Nephron progenitor cell (in vitro differentiated cells): ENCODE measurements around the gene TRIM25.

Experiments used
- DNase-seq: peaks from one replicate; pipeline ENCODE4 v3.0.0; 2021
- H3K27ac Mint-ChIP-seq: 2 replicates; pipeline ENCODE4 v1.8.0; 2021; ENCODE audit warnings: mild to moderate bottlenecking, moderate library complexity, mixed read lengths
- H3K27me3 Mint-ChIP-seq: 2 replicates; pipeline ENCODE4 v1.8.0; 2021; ENCODE audit warnings: mild to moderate bottlenecking, low read depth, mixed read lengths; ENCODE audit not compliant: poor library complexity
- H3K36me3 Mint-ChIP-seq: 2 replicates; pipeline ENCODE4 v1.8.0; 2021; ENCODE audit warnings: low read depth, mixed read lengths
- H3K4me1 Mint-ChIP-seq: 2 replicates; pipeline ENCODE4 v1.8.0; 2021; ENCODE audit warnings: mixed read lengths
- H3K4me3 Mint-ChIP-seq: 2 replicates; pipeline ENCODE4 v1.8.0; 2021; ENCODE audit warnings: mild to moderate bottlenecking, moderate library complexity, mixed read lengths
- H3K9me3 Mint-ChIP-seq: 2 replicates; pipeline ENCODE4 v1.8.0; 2021; ENCODE audit warnings: mild to moderate bottlenecking, moderate library complexity, mixed read lengths
- TF ChIP-seq, protein P1 (sequence below): fragments of 200-600 bp; sonication (generic); IDR thresholded peaks from 2 replicates; pipeline ENCODE4 v1.5.0; 2021; ENCODE audit warnings: antibody characterized with exemption

TRIM25 gene

GRCh38 chr17:56890906-56891674 is 22.8 kb downstream of the TRIM25 start:
- Mint-ChIP-seq H3K4me3 (no peak overlapping the region), H3K27me3 (peaks cover 2% of the 10 kb centered on the region), H3K36me3 (peaks cover 67% of the 10 kb centered on the region), H3K27ac (no peak overlapping the region), H3K4me1 (peaks cover 29% of the 10 kb centered on the region), H3K9me3 (peaks cover 32% of the 10 kb centered on the region)
- TF ChIP-seq, protein P1, sequence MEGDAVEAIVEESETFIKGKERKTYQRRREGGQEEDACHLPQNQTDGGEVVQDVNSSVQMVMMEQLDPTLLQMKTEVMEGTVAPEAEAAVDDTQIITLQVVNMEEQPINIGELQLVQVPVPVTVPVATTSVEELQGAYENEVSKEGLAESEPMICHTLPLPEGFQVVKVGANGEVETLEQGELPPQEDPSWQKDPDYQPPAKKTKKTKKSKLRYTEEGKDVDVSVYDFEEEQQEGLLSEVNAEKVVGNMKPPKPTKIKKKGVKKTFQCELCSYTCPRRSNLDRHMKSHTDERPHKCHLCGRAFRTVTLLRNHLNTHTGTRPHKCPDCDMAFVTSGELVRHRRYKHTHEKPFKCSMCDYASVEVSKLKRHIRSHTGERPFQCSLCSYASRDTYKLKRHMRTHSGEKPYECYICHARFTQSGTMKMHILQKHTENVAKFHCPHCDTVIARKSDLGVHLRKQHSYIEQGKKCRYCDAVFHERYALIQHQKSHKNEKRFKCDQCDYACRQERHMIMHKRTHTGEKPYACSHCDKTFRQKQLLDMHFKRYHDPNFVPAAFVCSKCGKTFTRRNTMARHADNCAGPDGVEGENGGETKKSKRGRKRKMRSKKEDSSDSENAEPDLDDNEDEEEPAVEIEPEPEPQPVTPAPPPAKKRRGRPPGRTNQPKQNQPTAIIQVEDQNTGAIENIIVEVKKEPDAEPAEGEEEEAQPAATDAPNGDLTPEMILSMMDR, result no peak
- DNase-seq, result no peak

GRCh38 chr17:56890390-56890789 is 23.5 kb downstream of the TRIM25 start:
- no peak overlapping the region for H3K27ac Mint-ChIP-seq
- TF ChIP-seq, protein P1, result no peak
- peaks cover 2% of the 10 kb centered on the region for H3K27me3 Mint-ChIP-seq
- DNase-seq, result no peak
- no peak overlapping the region for H3K4me3 Mint-ChIP-seq
- H3K4me1 Mint-ChIP-seq, result peaks cover 22% of the 10 kb centered on the region
- H3K9me3 Mint-ChIP-seq, result peaks cover 32% of the 10 kb centered on the region
- H3K36me3 Mint-ChIP-seq, result peaks cover 68% of the 10 kb centered on the region

DNA sequence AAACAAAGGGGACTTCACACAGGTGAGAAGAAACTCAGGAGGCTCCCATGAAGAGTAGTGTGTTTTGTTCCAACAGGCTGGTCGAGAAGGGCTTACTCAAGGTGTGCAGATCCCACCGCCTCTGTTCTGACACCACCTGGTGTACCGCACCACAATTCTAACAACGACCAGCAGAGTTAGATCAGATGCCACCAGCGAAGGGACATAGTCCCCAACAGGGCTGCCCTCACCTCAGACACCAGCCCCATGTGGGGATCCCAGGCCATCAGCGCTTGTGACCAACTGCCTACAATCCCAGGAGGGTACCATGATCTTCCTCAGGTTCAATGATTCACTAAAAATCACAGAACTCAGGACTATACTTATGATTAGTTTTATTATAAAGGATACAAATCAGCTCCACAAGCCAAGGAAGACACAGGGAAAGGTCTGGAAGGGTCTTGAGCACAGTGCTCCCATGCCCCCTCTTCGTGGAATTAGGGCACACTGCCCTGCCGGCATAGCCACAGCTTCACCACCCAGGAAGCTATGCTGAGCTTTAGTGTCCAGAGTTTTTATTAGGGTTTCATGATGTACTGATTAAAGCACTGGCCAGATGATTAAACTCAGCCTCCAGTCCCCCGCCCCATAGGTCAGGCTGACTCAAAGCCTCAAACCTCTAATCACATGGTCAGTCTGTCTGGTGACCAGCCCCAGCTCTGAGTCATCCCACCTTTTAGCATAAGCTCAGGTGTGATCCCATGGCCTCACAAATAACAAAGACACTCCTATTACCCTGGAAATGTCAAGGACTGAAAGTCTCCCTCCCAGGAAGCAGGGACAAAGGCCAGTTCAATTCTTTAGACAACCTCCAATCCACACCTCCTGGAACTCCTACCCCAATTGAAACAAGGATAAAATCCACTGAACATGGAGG is 26.0 kb downstream of the TRIM25 start:
- peaks cover 54% of the 10 kb centered on the region for H3K36me3 Mint-ChIP-seq
- peaks cover 32% of the 10 kb centered on the region for H3K9me3 Mint-ChIP-seq
- H3K27me3 Mint-ChIP-seq, result no peaks in the 10 kb centered on the region
- TF ChIP-seq, protein P1, result no peak
- H3K4me1 Mint-ChIP-seq, result peaks cover 1% of the 10 kb centered on the region
- DNase-seq, result no peak
- H3K4me3 Mint-ChIP-seq, result no peak overlapping the region
- no peak overlapping the region for H3K27ac Mint-ChIP-seq

- Mint-ChIP-seq H3K27me3 (no peaks in the 10 kb centered on the region), H3K4me1 (no peaks in the 10 kb centered on the region), H3K4me3 (no peak overlapping the region), H3K9me3 (peaks cover 29% of the 10 kb centered on the region), H3K36me3 (peaks cover 47% of the 10 kb centered on the region), H3K27ac (no peak overlapping the region)
- no peak for DNase-seq
- TF ChIP-seq, protein P1, result no peak
These were observed 26.7 kb downstream of the TRIM25 start for GRCh38 chr17:56887105-56887504.

GRCh38 chr17:56886288-56886731 is 27.5 kb downstream of the TRIM25 start:
- H3K27me3 Mint-ChIP-seq, result no peaks in the 10 kb centered on the region
- peaks cover 41% of the 10 kb centered on the region for H3K36me3 Mint-ChIP-seq
- no peak overlapping the region for H3K27ac Mint-ChIP-seq
- TF ChIP-seq, protein P1, result no peak
- no peaks in the 10 kb centered on the region for H3K4me1 Mint-ChIP-seq
- H3K9me3 Mint-ChIP-seq, result peaks cover 29% of the 10 kb centered on the region
- DNase-seq, result no peak
- H3K4me3 Mint-ChIP-seq, result no peak overlapping the region
